Neuron (in vitro differentiated cells): ENCODE data around the gene FGR.

Source experiments
- H2AFZ ChIP-seq: one replicate; pipeline ENCODE4 v1.6.1; 2013; ENCODE audit warnings: low read depth, mild to moderate bottlenecking, inconsistent platforms, low read length, moderate library complexity
- H3K27me3 ChIP-seq: one replicate; pipeline ENCODE4 v1.6.1; 2013; ENCODE audit warnings: low read length; ENCODE audit not compliant: insufficient read depth
- H3K36me3 ChIP-seq: one replicate; pipeline ENCODE4 v1.6.1; 2013; ENCODE audit warnings: low read length; ENCODE audit not compliant: insufficient read depth
- H3K4me1 ChIP-seq: one replicate; pipeline ENCODE4 v1.6.1; 2013; ENCODE audit warnings: low read length; ENCODE audit not compliant: insufficient read depth
- H3K4me3 ChIP-seq: 2 replicates; pipeline ENCODE4 v1.5.1; 2013; ENCODE audit warnings: mild to moderate bottlenecking, low read length, moderate library complexity
- H3K9me3 ChIP-seq: one replicate; pipeline ENCODE4 v1.6.1; 2013; ENCODE audit warnings: low read length

Gene FGR

GRCh38 chr1:27596261-27596660 is 38.7 kb downstream of the FGR start:
- no peaks in the 10 kb centered on the region for H3K36me3 ChIP-seq
- H3K4me3 ChIP-seq, result no peak overlapping the region
- H3K9me3 ChIP-seq, result no peaks in the 10 kb centered on the region
- no peaks in the 10 kb centered on the region for H3K27me3 ChIP-seq
- no peak overlapping the region for H2AFZ ChIP-seq
- H3K4me1 ChIP-seq, result peaks cover 100% of the 10 kb centered on the region

GRCh38 chr1:27595597-27595996 is 39.4 kb downstream of the FGR start:
- Histone ChIP-seq H3K9me3 (no peaks in the 10 kb centered on the region), H2AFZ (no peak overlapping the region), H3K4me1 (peaks cover 100% of the 10 kb centered on the region)

GRCh38 chr1:27594564-27595510 is 40.1 kb downstream of the FGR start:
- no peak overlapping the region for H3K4me3 ChIP-seq
- no peaks in the 10 kb centered on the region for H3K36me3 ChIP-seq
- H3K9me3 ChIP-seq, result no peaks in the 10 kb centered on the region
- H3K4me1 ChIP-seq, result peaks cover 95% of the 10 kb centered on the region
- no peak overlapping the region for H2AFZ ChIP-seq
- H3K27me3 ChIP-seq, result no peaks in the 10 kb centered on the region

More at GRCh38 chr1:27595597-27595996, 39.4 kb downstream of the FGR start:
- Histone ChIP-seq H3K36me3 (no peaks in the 10 kb centered on the region), H3K4me3 (no peak overlapping the region), H3K27me3 (no peaks in the 10 kb centered on the region)

GRCh38 chr1:27593678-27594563 is 41.1 kb downstream of the FGR start:
- Histone ChIP-seq H3K27me3 (no peaks in the 10 kb centered on the region), H2AFZ (no peak overlapping the region), H3K36me3 (peaks cover 5% of the 10 kb centered on the region), H3K9me3 (no peaks in the 10 kb centered on the region), H3K4me1 (peaks cover 91% of the 10 kb centered on the region), H3K4me3 (no peak overlapping the region)

GRCh38 chr1:27592931-27593677 is 41.9 kb downstream of the FGR start:
- no peak overlapping the region for H2AFZ ChIP-seq
- H3K4me1 ChIP-seq, result peaks cover 83% of the 10 kb centered on the region
- no peaks in the 10 kb centered on the region for H3K27me3 ChIP-seq
- peaks cover 12% of the 10 kb centered on the region for H3K36me3 ChIP-seq
- no peak overlapping the region for H3K4me3 ChIP-seq
- no peaks in the 10 kb centered on the region for H3K9me3 ChIP-seq

GRCh38 chr1:27592232-27592930 is 42.6 kb downstream of the FGR start:
- no peak overlapping the region for H3K4me3 ChIP-seq
- H3K36me3 ChIP-seq, result peaks cover 12% of the 10 kb centered on the region
- H3K9me3 ChIP-seq, result no peaks in the 10 kb centered on the region
- H3K27me3 ChIP-seq, result no peaks in the 10 kb centered on the region
- peaks cover 75% of the 10 kb centered on the region for H3K4me1 ChIP-seq
- no peak overlapping the region for H2AFZ ChIP-seq

- Histone ChIP-seq H3K27me3 (no peaks in the 10 kb centered on the region), H3K4me3 (no peak overlapping the region)
Observed at GRCh38 chr1:27591622-27592021, 43.4 kb downstream of the FGR start.

GRCh38 chr1:27590917-27591508 is 44.0 kb downstream of the FGR start:
- Histone ChIP-seq H3K9me3 (no peaks in the 10 kb centered on the region), H3K27me3 (no peaks in the 10 kb centered on the region), H2AFZ (no peak overlapping the region), H3K4me1 (peaks cover 62% of the 10 kb centered on the region), H3K4me3 (no peak overlapping the region), H3K36me3 (peaks cover 12% of the 10 kb centered on the region)

More at GRCh38 chr1:27591622-27592021, 43.4 kb downstream of the FGR start:
- Histone ChIP-seq H2AFZ (no peak overlapping the region), H3K9me3 (no peaks in the 10 kb centered on the region), H3K4me1 (peaks cover 68% of the 10 kb centered on the region), H3K36me3 (peaks cover 12% of the 10 kb centered on the region)

GRCh38 chr1:27589841-27590426 is 45.1 kb downstream of the FGR start:
- peaks cover 51% of the 10 kb centered on the region for H3K4me1 ChIP-seq
- H3K27me3 ChIP-seq, result no peaks in the 10 kb centered on the region
- H2AFZ ChIP-seq, result no peak overlapping the region
- no peaks in the 10 kb centered on the region for H3K9me3 ChIP-seq
- H3K4me3 ChIP-seq, result no peak overlapping the region
- peaks cover 12% of the 10 kb centered on the region for H3K36me3 ChIP-seq

GRCh38 chr1:27589441-27589840 is 45.5 kb downstream of the FGR start:
- Histone ChIP-seq H3K4me1 (peaks cover 46% of the 10 kb centered on the region), H3K4me3 (no peak overlapping the region), H3K27me3 (no peaks in the 10 kb centered on the region), H3K36me3 (peaks cover 12% of the 10 kb centered on the region), H2AFZ (no peak overlapping the region), H3K9me3 (no peaks in the 10 kb centered on the region)

- Histone ChIP-seq H2AFZ (no peak overlapping the region), H3K4me1 (peaks cover 37% of the 10 kb centered on the region), H3K4me3 (no peak overlapping the region), H3K27me3 (no peaks in the 10 kb centered on the region), H3K36me3 (peaks cover 12% of the 10 kb centered on the region), H3K9me3 (no peaks in the 10 kb centered on the region)
Observed at GRCh38 chr1:27588256-27589232, 46.4 kb downstream of the FGR start.
